H1 (cell line): ENCODE data around the gene EFCAB6. TPM values are rescaled to one million over a fixed set of nuclear protein-coding genes. Genes with fewer than 3 reads are reported as not detected.

Experiments used
- CTCF ChIA-PET: fragments of 300-600 bp; sonication (Branson Sonifier 250); formaldehyde crosslinking; loops from one replicate; lab custom pipeline; 2021; ENCODE audit not compliant: partially characterized antibody; lab: Charles Lee
- POLR2A ChIA-PET: fragments of 300-600 bp; sonication (Branson Sonifier 250); formaldehyde crosslinking; loops from one replicate; lab custom pipeline; 2021; ENCODE audit warnings: inconsistent platforms; ENCODE audit not compliant: partially characterized antibody; lab: Charles Lee
- DNase-seq, 2 experiments: peaks; one replicate each; pipeline versions ENCODE4 v3.0.0 to v3.0.0-alpha.2; 2010 to 2022; ENCODE audit warnings: low spot score in 2 of 2, low read depth in 1 of 2, mixed read lengths in 1 of 2
- FAIRE-seq: peaks from 2 replicates; lab custom pipeline; 2011; peaks lifted over from hg19 to GRCh38; lab: Jason Lieb, UNC
- H2AFZ ChIP-seq: 2 replicates; pipeline ENCODE4 v1.8.1; 2012; ENCODE audit warnings: low read length, inconsistent platforms
- H2AK5ac ChIP-seq: 2 replicates; pipeline ENCODE4 v1.6.1; 2013; ENCODE audit warnings: low read depth, low read length
- H2BK120ac ChIP-seq: replicated peaks from 2 replicates; pipeline ENCODE3; 2013; ENCODE audit warnings: low read depth, low read length, inconsistent platforms
- H2BK12ac ChIP-seq: 2 replicates; pipeline ENCODE4 v1.6.1; 2013; ENCODE audit warnings: low read depth, low read length
- H2BK15ac ChIP-seq: 2 replicates; pipeline ENCODE4 v1.6.1; 2013; ENCODE audit warnings: low read length
- H2BK20ac ChIP-seq: 2 replicates; pipeline ENCODE4 v1.6.1; 2013; ENCODE audit warnings: low read length
- H2BK5ac ChIP-seq: 2 replicates; pipeline ENCODE4 v1.6.1; 2013; ENCODE audit warnings: low read depth, low read length
- H3K14ac ChIP-seq: 2 replicates; pipeline ENCODE4 v1.6.1; 2013; ENCODE audit warnings: inconsistent platforms; ENCODE audit not compliant: insufficient read length
- H3K18ac ChIP-seq: 2 replicates; pipeline ENCODE4 v1.6.1; 2013; ENCODE audit warnings: low read length; ENCODE audit errors: extremely low read depth
- H3K23ac ChIP-seq: 2 replicates; pipeline ENCODE4 v1.6.1; 2013; ENCODE audit warnings: inconsistent platforms; ENCODE audit not compliant: insufficient read length
- H3K23me2 ChIP-seq: 2 replicates; pipeline ENCODE4 v1.6.1; 2013; ENCODE audit warnings: low read depth, low read length
- H3K27ac ChIP-seq: 2 replicates; pipeline ENCODE4 v1.6.1; 2011; ENCODE audit warnings: low read depth, low read length, inconsistent platforms
- H3K27me3 ChIP-seq, 4 experiments: replicated peaks in 1 of 4; 1 replicate in 1 of 4; 2 replicates in 3 of 4; pipeline versions ENCODE4 v1.6.1 to v1.8.1; 2011 to 2013; ENCODE audit warnings: low read length in 3 of 4, mild to moderate bottlenecking in 3 of 4, inconsistent platforms in 2 of 4, mixed read lengths in 2 of 4, moderate library complexity in 1 of 4; ENCODE audit not compliant: control insufficient read depth in 3 of 4, insufficient read depth in 3 of 4; ENCODE audit errors: extremely low read depth in 1 of 4
- H3K36me3 ChIP-seq, 4 experiments: 2 replicates each; pipeline versions ENCODE4 v1.6.1 to v1.8.1; 2011 to 2013; ENCODE audit warnings: mild to moderate bottlenecking in 4 of 4, low read length in 3 of 4, moderate library complexity in 2 of 4, control low read depth in 1 of 4, inconsistent platforms in 1 of 4; ENCODE audit not compliant: insufficient read depth in 4 of 4, control insufficient read depth in 2 of 4
- H3K4ac ChIP-seq: replicated peaks from 2 replicates; pipeline ENCODE3; 2013; ENCODE audit warnings: low read length, low read depth, mixed read lengths, inconsistent platforms; ENCODE audit not compliant: insufficient read length
- H3K4me1 ChIP-seq, 4 experiments: replicated peaks in 1 of 4; 1 replicate in 1 of 4; 2 replicates in 3 of 4; pipeline versions ENCODE4 v1.6.1 to v1.8.1; 2011 to 2013; ENCODE audit warnings: low read length in 3 of 4, inconsistent platforms in 2 of 4, mixed read lengths in 1 of 4; ENCODE audit not compliant: insufficient read depth in 4 of 4, control insufficient read depth in 3 of 4
- H3K4me2 ChIP-seq, 2 experiments: 2 replicates each; pipeline versions ENCODE4 v1.6.1 to v1.8.1; 2011 to 2013; ENCODE audit warnings: low read depth in 2 of 2, low read length in 2 of 2, control low read depth in 1 of 2, inconsistent platforms in 1 of 2, mild to moderate bottlenecking in 1 of 2; ENCODE audit not compliant: insufficient read depth in 1 of 2
- H3K4me3 ChIP-seq, 4 experiments: fragments of 200-600, 300-600 bp in 1 of 4; sonication (generic), shearing (Covaris generic), sonication (Bioruptor Twin) in 1 of 4; 2 replicates each; pipeline versions ENCODE4 v1.5.1 to v1.8.1; 2011 to 2016; ENCODE audit warnings: low read length in 4 of 4, low read depth in 3 of 4, control low read depth in 2 of 4, inconsistent platforms in 2 of 4, mild to moderate bottlenecking in 2 of 4, mixed read lengths in 1 of 4, moderate library complexity in 1 of 4; ENCODE audit not compliant: insufficient read depth in 2 of 4; ENCODE audit errors: extremely low read depth in 1 of 4
- H3K56ac ChIP-seq: replicated peaks from 2 replicates; pipeline ENCODE3; 2013; ENCODE audit warnings: low read depth, mild to moderate bottlenecking, mixed read lengths, low read length, inconsistent platforms; ENCODE audit not compliant: insufficient read length
- H3K79me1 ChIP-seq: 2 replicates; pipeline ENCODE4 v1.6.1; 2013; ENCODE audit warnings: low read depth, low read length, control low read depth
- H3K79me2 ChIP-seq, 2 experiments: 2 replicates each; pipeline versions ENCODE4 v1.6.1 to v1.8.1; 2012 to 2013; ENCODE audit warnings: low read length in 2 of 2, mild to moderate bottlenecking in 2 of 2, inconsistent platforms in 1 of 2; ENCODE audit not compliant: insufficient read depth in 2 of 2, control insufficient read depth in 1 of 2
- H3K9ac ChIP-seq, 4 experiments: replicated peaks in 1 of 4; 1 replicate in 1 of 4; 2 replicates in 3 of 4; pipeline versions ENCODE4 v1.6.1 to v1.8.1; 2011 to 2013; ENCODE audit warnings: low read depth in 3 of 4, low read length in 3 of 4, control low read depth in 2 of 4, mild to moderate bottlenecking in 2 of 4, moderate library complexity in 2 of 4, inconsistent platforms in 1 of 4; ENCODE audit errors: extremely low read depth in 1 of 4
- H3K9me3 ChIP-seq, 2 experiments: 2 replicates each; pipeline versions ENCODE4 v1.6.1 to v1.8.1; 2012 to 2013; ENCODE audit warnings: mild to moderate bottlenecking in 2 of 2, moderate library complexity in 2 of 2, control low read depth in 1 of 2, inconsistent platforms in 1 of 2, low read depth in 1 of 2, low read length in 1 of 2, mixed read lengths in 1 of 2; ENCODE audit not compliant: insufficient read depth in 2 of 2
- H4K20me1 ChIP-seq, 2 experiments: replicated peaks in 1 of 2; 2 replicates each; pipeline versions ENCODE3 to v1.8.1; 2011 to 2013; ENCODE audit warnings: inconsistent platforms in 2 of 2, low read length in 2 of 2, mild to moderate bottlenecking in 1 of 2; ENCODE audit not compliant: insufficient read depth in 2 of 2, control insufficient read depth in 1 of 2
- H4K5ac ChIP-seq: 2 replicates; pipeline ENCODE4 v1.6.1; 2013; ENCODE audit warnings: low read length, low read depth, mixed read lengths, inconsistent platforms; ENCODE audit not compliant: insufficient read length
- H4K8ac ChIP-seq: 2 replicates; pipeline ENCODE4 v1.8.0; 2013; ENCODE audit warnings: mild to moderate bottlenecking, moderate library complexity, low read length, inconsistent platforms; ENCODE audit not compliant: insufficient read depth; ENCODE audit errors: extremely low read depth
- H4K91ac ChIP-seq: replicated peaks from 2 replicates; pipeline ENCODE3; 2013; ENCODE audit warnings: low read length, mixed read lengths, inconsistent platforms; ENCODE audit not compliant: insufficient read length
- CBX5 ChIP-seq: fragments of 300-800, 300-1000 bp; sonication (generic); IDR thresholded peaks from 2 replicates; pipeline ENCODE4 v1.7.1; 2016; ENCODE audit warnings: antibody characterized with exemption, low read length, low read depth
- GABPA ChIP-seq: IDR thresholded peaks from 2 replicates; pipeline ENCODE4 v1.6.1; 2011; ENCODE audit warnings: mild to moderate bottlenecking, low read length, moderate library complexity, borderline replicate concordance; ENCODE audit not compliant: insufficient read depth
- NRF1 ChIP-seq: IDR thresholded peaks from 2 replicates; pipeline ENCODE4 v1.6.1; 2011; ENCODE audit warnings: mild to moderate bottlenecking, low read depth, low read length, improper control_type of control experiment
- PHF8 ChIP-seq: fragments of 200-600 bp; sonication (generic); conservative IDR thresholded peaks from 2 replicates; pipeline ENCODE4 v1.7.1; 2012; ENCODE audit warnings: low read depth, mild to moderate bottlenecking, inconsistent platforms, low read length, moderate library complexity
- SP2 ChIP-seq: IDR thresholded peaks from 2 replicates; pipeline ENCODE4 v1.6.1; 2012; ENCODE audit warnings: mild to moderate bottlenecking, low read length, inconsistent platforms
- SUZ12 ChIP-seq: fragments of 200-600 bp; sonication (generic); IDR thresholded peaks from 2 replicates; pipeline ENCODE4 v1.6.1; 2012; ENCODE audit warnings: mild to moderate bottlenecking, inconsistent platforms, low read length, moderate library complexity, mixed read lengths
- WGBS, 2 experiments: shearing (Covaris generic) in 1 of 2; methylation state at CpG; one replicate each; pipeline versions ENCODE4 v1.1.6 to v1.1.7; 2013 to 2015; ENCODE audit warnings: low lambda C conversion rate in 2 of 2, mixed read lengths in 2 of 2, inconsistent platforms in 1 of 2, low coverage in 1 of 2, missing lambda C conversion rate in 1 of 2; ENCODE audit not compliant: insufficient replicate concordance in 2 of 2, insufficient coverage in 1 of 2, insufficient read length in 1 of 2; ENCODE audit errors: extremely low coverage in 1 of 2, missing lambda C conversion rate in 1 of 2; 5-methylcytosine and 5-hydroxymethylcytosine counted together
- polyA plus RNA-seq, 7 experiments: library from polyadenylated mRNA; depleted of rRNA in 3 of 7; stranded (reverse) in 5 of 7; unstranded in 2 of 7; fragments of >200 nt in 5 of 7; fragments of 200-250 nt in 2 of 7; gene quantifications; 1 replicate in 5 of 7; 2 replicates in 1 of 7; 4 replicates in 1 of 7; pipeline versions ENCODE4 v1.2.1 to v1.2.3, GENCODE V29; 2011 to 2013; ENCODE audit warnings: missing spikeins in 2 of 7, mixed read lengths in 2 of 7
- total RNA-seq: library from RNA; stranded (reverse); fragmentation: NEBNext Ultra II Directional; extraction: Animal tissue kit (Norgen Biotek cat#: 25700); gene quantifications from 2 replicates; pipeline ENCODE4 v1.2.1, GENCODE V29; 2021

Gene EFCAB6
- total and polyA plus RNA-seq, 2 of the 8 experiments (the other 6 are each of a cell fraction or from before 2014, with no cell fraction given): 0.32 to 1.7 TPM

DNA sequence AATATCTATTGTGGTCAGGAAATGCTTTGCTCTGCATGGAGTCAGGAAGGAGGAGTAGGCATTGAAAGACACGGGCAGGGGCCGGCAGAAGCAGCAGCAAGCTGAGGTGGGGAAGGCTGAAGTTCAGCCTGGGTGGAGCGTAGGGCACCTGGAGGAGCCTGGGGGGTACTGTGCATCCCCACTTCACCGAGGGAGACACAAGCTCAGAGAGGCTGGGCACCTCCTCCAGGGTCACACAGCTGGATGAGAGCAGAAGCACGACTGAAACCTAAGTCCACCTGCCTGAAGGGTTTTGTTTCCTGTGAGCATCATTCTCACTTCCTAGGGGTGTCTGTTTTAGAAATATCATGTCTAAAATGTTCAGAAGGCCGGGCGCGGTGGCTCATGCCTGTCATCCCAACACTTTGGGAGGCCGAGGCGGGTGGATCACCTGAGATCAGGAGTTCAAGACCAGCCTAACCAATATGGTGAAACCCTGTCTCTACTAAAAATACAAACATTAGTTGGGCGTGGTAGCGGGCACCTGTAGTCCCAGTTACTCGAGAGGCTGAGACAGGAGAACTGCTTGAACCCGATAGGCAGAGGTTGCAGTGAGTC, 262.0 kb downstream of the EFCAB6 start:
- no peak overlapping the region for H3K18ac ChIP-seq
- no peaks in the 10 kb centered on the region for H3K27me3 ChIP-seq
- no peak overlapping the region for H3K27ac ChIP-seq
- no peak overlapping the region for H2AFZ ChIP-seq
- POLR2A ChIA-PET: no interaction called here
- no peak overlapping the region for H2BK20ac ChIP-seq
- no peak overlapping the region for H4K8ac ChIP-seq
- H3K4ac ChIP-seq: no peak overlapping the region
- no peaks in the 10 kb centered on the region for H3K79me1 ChIP-seq
- 77% methylated on average over 14 of the region's 14 CpGs; no CpG with 5 or more reads in 1 of the 2 experiments for WGBS, 2 experiments
- H3K23ac ChIP-seq: no peak overlapping the region
- DNase-seq (peak in 1 of 2 experiments; percentile 44), FAIRE-seq (no peak)
- no peaks in the 10 kb centered on the region for H3K36me3 ChIP-seq
- no peak overlapping the region for H3K9ac ChIP-seq
- peaks cover 10 to 11% of the 10 kb centered on the region in 2 experiments; a peak in 2 of 4 replicates for H3K9me3 ChIP-seq
- CTCF ChIA-PET: interaction anchor here (1.4 kb wide), 1 partner anchor 193 kb away, joined by 3 read pairs; no protein-coding TSS in a partner anchor
- no peaks in the 10 kb centered on the region for H3K23me2 ChIP-seq
- no peak overlapping the region for H2BK5ac ChIP-seq
- H3K4me2 ChIP-seq: no peak overlapping the region
- no peak overlapping the region for H2BK15ac ChIP-seq
- no peak overlapping the region for H4K5ac ChIP-seq
- H4K20me1 ChIP-seq: no peaks in the 10 kb centered on the region
- no peak overlapping the region for H2BK120ac ChIP-seq
- H2AK5ac ChIP-seq: no peak overlapping the region
- H3K56ac ChIP-seq: no peak overlapping the region
- no peak overlapping the region for H2BK12ac ChIP-seq
- no peak overlapping the region for H3K14ac ChIP-seq
- peaks cover 0 to 3% (median 1%) of the 10 kb centered on the region in 4 experiments; a peak in 3 of 7 replicates for H3K4me1 ChIP-seq
- no peak for TF ChIP-seq NRF1
- TF ChIP-seq CBX5: no peak
- no peak for TF ChIP-seq SP2
- no peak for TF ChIP-seq SUZ12
- TF ChIP-seq PHF8: no peak
- no peak for TF ChIP-seq GABPA
- no peak overlapping the region for H3K4me3 ChIP-seq
- no peaks in the 10 kb centered on the region for H3K79me2 ChIP-seq
- H4K91ac ChIP-seq: no peak overlapping the region
